ENCODE results near the gene BSN.

DNA sequence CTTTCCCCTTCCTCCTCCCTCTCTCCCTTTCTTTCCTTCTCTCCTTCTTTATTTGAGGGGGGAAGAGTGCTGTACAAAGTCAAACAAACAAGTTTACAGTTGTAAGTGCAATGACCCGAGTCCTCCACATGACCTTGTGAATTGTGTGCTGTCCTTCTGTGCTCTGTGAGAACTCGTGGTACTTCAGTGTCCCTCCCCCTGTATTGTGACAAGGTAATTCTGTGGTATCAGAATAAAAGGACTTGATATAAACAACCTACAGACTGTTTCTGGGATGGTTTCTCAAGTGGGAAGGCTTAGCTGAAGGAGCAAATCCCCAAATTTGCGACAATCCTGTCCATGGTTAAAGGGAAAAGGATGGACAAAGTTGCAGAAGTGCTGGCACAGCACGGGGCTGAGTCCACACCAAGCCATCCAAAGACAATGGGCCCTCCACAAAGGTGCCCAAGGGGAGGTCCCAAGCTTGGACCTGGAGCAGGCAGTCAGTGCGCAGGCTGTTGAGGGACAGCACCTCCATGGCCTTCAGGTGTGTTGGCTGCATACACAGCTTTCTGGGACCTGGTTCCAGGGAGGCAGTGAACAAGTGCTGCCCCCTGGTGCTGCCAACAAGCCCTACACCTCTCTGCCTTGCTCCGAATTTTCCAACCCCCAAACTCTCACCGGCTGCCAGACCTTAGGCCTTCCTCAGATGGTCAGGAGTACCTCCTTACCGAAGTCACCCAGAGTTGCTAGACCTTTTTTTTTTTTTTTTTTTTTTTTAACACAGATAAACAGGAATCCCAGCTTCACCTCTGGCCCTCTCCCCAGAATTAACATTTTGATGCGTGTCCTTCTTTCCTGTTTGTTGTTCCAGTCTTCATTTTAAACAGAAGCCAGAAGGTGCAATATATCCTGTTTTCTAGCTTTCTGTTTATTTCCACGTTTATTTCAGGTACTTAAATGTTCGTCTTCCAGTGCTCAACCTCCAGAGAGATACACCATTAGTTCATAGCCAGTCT lies 117.3 kb downstream of the BSN start:
- TF ChIP-seq, protein P1, sequence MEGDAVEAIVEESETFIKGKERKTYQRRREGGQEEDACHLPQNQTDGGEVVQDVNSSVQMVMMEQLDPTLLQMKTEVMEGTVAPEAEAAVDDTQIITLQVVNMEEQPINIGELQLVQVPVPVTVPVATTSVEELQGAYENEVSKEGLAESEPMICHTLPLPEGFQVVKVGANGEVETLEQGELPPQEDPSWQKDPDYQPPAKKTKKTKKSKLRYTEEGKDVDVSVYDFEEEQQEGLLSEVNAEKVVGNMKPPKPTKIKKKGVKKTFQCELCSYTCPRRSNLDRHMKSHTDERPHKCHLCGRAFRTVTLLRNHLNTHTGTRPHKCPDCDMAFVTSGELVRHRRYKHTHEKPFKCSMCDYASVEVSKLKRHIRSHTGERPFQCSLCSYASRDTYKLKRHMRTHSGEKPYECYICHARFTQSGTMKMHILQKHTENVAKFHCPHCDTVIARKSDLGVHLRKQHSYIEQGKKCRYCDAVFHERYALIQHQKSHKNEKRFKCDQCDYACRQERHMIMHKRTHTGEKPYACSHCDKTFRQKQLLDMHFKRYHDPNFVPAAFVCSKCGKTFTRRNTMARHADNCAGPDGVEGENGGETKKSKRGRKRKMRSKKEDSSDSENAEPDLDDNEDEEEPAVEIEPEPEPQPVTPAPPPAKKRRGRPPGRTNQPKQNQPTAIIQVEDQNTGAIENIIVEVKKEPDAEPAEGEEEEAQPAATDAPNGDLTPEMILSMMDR (IDR thresholded peaks at IDR 0.05; ENCODE audit: extremely low read depth in 1 of 2, insufficient read depth in 1 of 2, low read depth in 1 of 2, low read length in 2 of 2): peak; percentile 70 to 96
- TF ChIP-seq MAX (IDR thresholded peaks at IDR 0.05; ENCODE audit: insufficient read depth, insufficient read length) (no peak), EZH2 (IDR thresholded peaks at IDR 0.05; ENCODE audit: borderline replicate concordance, low read depth, low read length, severe bottlenecking) (no peak)

Measured in endothelial cell of umbilical vein (primary cell).